Endothelial cell of hepatic sinusoid (primary cell): ENCODE measurements around the gene FZD7.

Source experiments
- in situ Hi-C: cut with HindIII; loops from 2 replicates; pipeline ENCODE4 v1.10.0; 2017; ENCODE audit warnings: low sequenced_read_pairs

The FZD7 gene

DNA sequence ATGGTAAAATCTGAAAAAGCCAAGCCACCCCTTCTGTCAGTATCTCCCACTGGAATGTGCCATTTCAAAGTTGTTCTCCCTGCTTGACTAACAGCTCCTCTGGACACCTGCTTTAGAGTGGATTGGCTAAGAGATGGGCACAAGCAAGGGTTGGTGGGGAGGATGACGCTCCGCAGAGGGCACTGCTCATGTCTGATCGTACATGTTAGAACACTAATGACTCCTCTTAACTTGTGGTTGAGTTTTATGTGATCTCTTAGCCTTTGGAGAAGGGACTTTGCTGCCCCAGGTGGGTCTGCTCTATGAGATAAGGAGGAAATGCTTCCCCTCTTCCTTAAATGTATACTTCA is 31.2 kb downstream of the FZD7 start:
- in situ Hi-C loops = no loop called here

GRCh38 chr2:202065876-202066275 is 32.2 kb downstream of the FZD7 start:
- in situ Hi-C loops = no loop called here

GRCh38 chr2:202066875-202067274 is 33.2 kb downstream of the FZD7 start:
- in situ Hi-C loops = no loop called here

GRCh38 chr2:202067589-202067988 is 33.9 kb downstream of the FZD7 start:
- in situ Hi-C loops = no loop called here

- in situ Hi-C loops = no loop called here
Measured at GRCh38 chr2:202069170-202070067, 35.8 kb downstream of the FZD7 start.

- in situ Hi-C loops = no loop called here
Measured at GRCh38 chr2:202071107-202071506, 37.5 kb downstream of the FZD7 start.

DNA sequence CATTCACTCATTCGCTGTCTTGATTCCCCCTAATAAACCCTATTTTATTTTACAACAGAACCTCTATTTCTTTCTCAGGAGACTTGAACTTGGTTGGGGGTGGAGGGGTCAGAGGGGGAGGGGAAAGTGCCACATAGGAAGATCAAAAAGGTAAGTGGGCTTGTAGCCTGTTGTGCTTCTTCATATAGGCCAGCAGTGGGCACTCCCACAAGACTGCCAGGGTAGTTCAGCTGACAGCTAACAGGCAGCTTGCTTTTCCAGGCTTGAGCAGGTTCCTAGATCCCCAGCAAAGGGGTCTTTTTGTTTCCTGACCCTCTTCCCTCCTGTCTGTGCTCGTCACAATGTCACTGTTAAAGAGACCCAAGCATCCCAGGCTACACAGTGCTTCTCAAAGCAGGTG is 38.6 kb downstream of the FZD7 start:
- in situ Hi-C loops = no loop called here

GRCh38 chr2:202072737-202073401 is 39.2 kb downstream of the FZD7 start, which contains the start of gene KIAA2012:
Gene KIAA2012, plus strand, starts transcription at chr2:202073255. Its CDS starts 373 bp downstream, at chr2:202073628.
- in situ Hi-C loops = no loop called here

- in situ Hi-C loops = no loop called here
Measured at GRCh38 chr2:202074324-202074723, 40.7 kb downstream of the FZD7 start.

DNA sequence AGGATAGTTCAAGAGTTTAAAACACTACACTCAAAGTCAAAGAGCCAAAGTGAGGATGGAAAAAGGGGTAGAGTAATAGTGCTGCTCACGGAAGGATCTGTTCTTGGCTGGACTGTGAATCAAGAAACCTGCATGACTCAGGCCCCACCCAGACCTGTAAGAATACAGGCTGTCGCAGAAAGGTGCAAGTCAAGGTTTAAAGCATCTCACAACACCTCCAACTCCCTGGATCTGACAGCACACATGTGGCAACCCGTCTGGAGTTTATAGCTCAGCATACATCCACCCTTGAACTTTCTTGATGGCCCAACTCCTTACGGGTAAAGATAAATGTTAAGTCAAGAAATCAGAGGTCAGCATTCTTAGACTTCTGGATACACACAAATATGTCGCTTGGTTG is 45.7 kb downstream of the FZD7 start:
- in situ Hi-C loops = no loop called here

DNA sequence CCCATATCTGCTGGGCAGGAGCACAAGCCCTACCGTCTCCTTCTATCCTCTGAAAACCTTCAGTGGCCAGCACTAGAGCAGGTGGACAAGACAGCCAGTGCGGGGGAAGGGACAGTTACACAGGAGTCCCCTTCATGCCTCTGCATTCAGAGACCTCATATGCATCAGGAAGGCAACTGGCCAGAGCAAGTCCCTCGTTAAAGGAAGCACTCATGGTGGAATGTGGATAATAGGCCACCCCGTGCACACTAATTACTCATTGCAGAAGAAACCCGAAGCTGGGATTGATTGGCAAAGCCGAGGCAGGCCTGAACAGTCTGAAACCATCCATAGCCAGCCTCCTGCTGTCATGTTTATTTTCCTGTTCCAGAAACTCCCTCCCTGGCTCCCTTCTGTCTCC is 50.6 kb downstream of the FZD7 start:
- in situ Hi-C loops = no loop called here
